GM12878 (cell line): Measurements from ENCODE around the gene ZPBP. TPM values are rescaled to one million over a fixed set of nuclear protein-coding genes. Genes with fewer than 3 reads are reported as not detected.

Experiments
- ATAC-seq: fragments of 200-7000 bp; cut with Tn5 transposase; 3 replicates; pipeline ENCODE4 v1.9.1; 2020; ENCODE audit warnings: mild to moderate bottlenecking, moderate library complexity
- BruUV-seq: library from RNA; stranded (reverse); fragments of 400-500 nt; replicated peaks from 2 replicates; lab custom pipeline; 2021; lab: Mats Ljungman, UMichigan
- CTCF ChIA-PET: fragments of 300-600 bp; sonication (Branson Sonifier 250); formaldehyde crosslinking; extraction: SDS; loops from one replicate; lab custom pipeline; 2021; ENCODE audit warnings: inconsistent platforms; lab: Yijun Ruan, JAX
- POLR2A ChIA-PET: fragments of 350-600 bp; formaldehyde crosslinking; extraction: SDS; loops from one replicate; lab custom pipeline; 2021; ENCODE audit warnings: inconsistent platforms; lab: Charles Lee
- RAD21 ChIA-PET: fragments of 300-600 bp; sonication (Branson Sonifier 250); formaldehyde crosslinking; loops from one replicate; lab custom pipeline; 2023; ENCODE audit warnings: antibody characterized with exemption; ENCODE audit not compliant: unreplicated experiment; lab: Charles Lee
- SMC1A ChIA-PET: fragments of 300-600 bp; sonication (Branson Sonifier 250); formaldehyde crosslinking; loops from one replicate; lab custom pipeline; 2023; ENCODE audit not compliant: unreplicated experiment, uncharacterized antibody; lab: Charles Lee
- DNase-seq: peaks from one replicate; pipeline ENCODE4 v3.0.0-alpha.2; 2011; ENCODE audit warnings: low read depth, low spot score
- FAIRE-seq: peaks from 3 replicates; lab custom pipeline; 2011; peaks lifted over from hg19 to GRCh38; lab: Jason Lieb, UNC
- H2AFZ ChIP-seq: 2 replicates; pipeline ENCODE4 v1.6.0; 2011; ENCODE audit warnings: low read depth, low read length, control low read depth; ENCODE audit not compliant: control insufficient read depth
- H3K27ac ChIP-seq: 2 replicates; pipeline ENCODE4 v1.5.1; 2011; ENCODE audit warnings: control low read depth; ENCODE audit not compliant: control insufficient read depth, insufficient read depth
- H3K27me3 ChIP-seq, 2 experiments: replicated peaks in 1 of 2; 2 replicates each; pipeline versions ENCODE4 v1.6.0 to v1.6.1; 2011; ENCODE audit warnings: low read length in 1 of 2; ENCODE audit not compliant: control insufficient read depth in 2 of 2, insufficient read depth in 2 of 2
- H3K36me3 ChIP-seq, 2 experiments: 2 replicates each; pipeline ENCODE4 v1.5.1; 2011; ENCODE audit warnings: low read length in 1 of 2; ENCODE audit not compliant: control insufficient read depth in 2 of 2, insufficient read depth in 2 of 2
- H3K4me1 ChIP-seq: 2 replicates; pipeline ENCODE4 v1.6.1; 2011; ENCODE audit warnings: mild to moderate bottlenecking, low read length, moderate library complexity, mixed read lengths; ENCODE audit not compliant: control insufficient read depth, insufficient read depth
- H3K4me2 ChIP-seq: 2 replicates; pipeline ENCODE4 v1.6.0; 2011; ENCODE audit warnings: control low read depth; ENCODE audit not compliant: control insufficient read depth, insufficient read depth
- H3K4me3 ChIP-seq: fragments of 200-600 bp; sonication (generic); 2 replicates; pipeline ENCODE4 v1.5.1; 2016
- H3K79me2 ChIP-seq: 2 replicates; pipeline ENCODE4 v1.6.0; 2011; ENCODE audit warnings: low read length; ENCODE audit not compliant: control insufficient read depth, insufficient read depth
- H3K9ac ChIP-seq: 2 replicates; pipeline ENCODE4 v1.8.0; 2011; ENCODE audit warnings: low read length, control low read depth, mixed read lengths; ENCODE audit not compliant: control insufficient read depth, insufficient read depth
- H3K9me3 ChIP-seq: replicated peaks from 3 replicates; pipeline ENCODE4 v1.5.1; 2011; ENCODE audit warnings: mild to moderate bottlenecking, low read length; ENCODE audit not compliant: control insufficient read depth, insufficient read depth
- H4K20me1 ChIP-seq: 2 replicates; pipeline ENCODE4 v1.6.0; 2011; ENCODE audit not compliant: control insufficient read depth, insufficient read depth
- CREM ChIP-seq: IDR thresholded peaks from 2 replicates; pipeline ENCODE4 v1.6.1; 2014; ENCODE audit warnings: antibody characterized with exemption, low read depth
- EED ChIP-seq: sonication (generic); IDR thresholded peaks from 2 replicates; pipeline ENCODE4 v1.6.1; 2016; ENCODE audit warnings: antibody characterized with exemption, low read depth
- EZH2 ChIP-seq: IDR thresholded peaks from 2 replicates; pipeline ENCODE4 v1.6.1; 2012; ENCODE audit warnings: low read depth, mild to moderate bottlenecking, control low read depth, inconsistent platforms, low read length, borderline replicate concordance; ENCODE audit not compliant: control insufficient read depth
- MEF2A ChIP-seq: IDR thresholded peaks from 2 replicates; pipeline ENCODE4 v1.6.1; 2011; ENCODE audit warnings: low read depth, mild to moderate bottlenecking, low read length, moderate library complexity; ENCODE audit not compliant: insufficient read depth
- NR2F1 ChIP-seq: fragments of 450-650 bp; conservative IDR thresholded peaks from 2 replicates; pipeline ENCODE4 v1.6.1; 2017; ENCODE audit warnings: mild to moderate bottlenecking
- NRF1 ChIP-seq: conservative IDR thresholded peaks from 2 replicates; pipeline ENCODE4 v1.6.1; 2011; ENCODE audit warnings: mild to moderate bottlenecking, low read depth, low read length, improper control_type of control experiment
- SP1 ChIP-seq: IDR thresholded peaks from one replicate; pipeline ENCODE4 v1.6.1; 2011; ENCODE audit warnings: low read depth, low read length
- SPI1 ChIP-seq: IDR thresholded peaks from 2 replicates; pipeline ENCODE4 v1.6.1; 2011; ENCODE audit warnings: low read depth, mild to moderate bottlenecking, low read length, moderate library complexity, borderline replicate concordance; ENCODE audit not compliant: insufficient read depth
- SREBF2 ChIP-seq: IDR thresholded peaks from 2 replicates; pipeline ENCODE4 v1.6.1; 2012; ENCODE audit warnings: mild to moderate bottlenecking, low read length
- STAT3 ChIP-seq: IDR thresholded peaks from 2 replicates; pipeline ENCODE4 v1.6.1; 2011; ENCODE audit warnings: low read depth, low read length, improper control_type of control experiment
- SUPT20H ChIP-seq: IDR thresholded peaks from 2 replicates; pipeline ENCODE4 v1.6.1; 2011; ENCODE audit warnings: low read depth, mild to moderate bottlenecking, low read length, moderate library complexity, borderline replicate concordance; ENCODE audit not compliant: control insufficient read depth
- TCF3 ChIP-seq: IDR thresholded peaks from 2 replicates; pipeline ENCODE4 v1.6.1; 2012; ENCODE audit warnings: low read depth, mild to moderate bottlenecking, low read length, borderline replicate concordance; ENCODE audit not compliant: insufficient read depth
- ZNF207 ChIP-seq: fragments of 450-650 bp; IDR thresholded peaks from 2 replicates; pipeline ENCODE4 v1.6.1; 2014; ENCODE audit warnings: antibody characterized with exemption, mild to moderate bottlenecking, borderline replicate concordance
- WGBS: methylation state at CpG from one replicate; pipeline ENCODE4 v1.1.6; 2016; ENCODE audit warnings: low lambda C conversion rate; ENCODE audit not compliant: insufficient replicate concordance, insufficient coverage; ENCODE audit errors: missing lambda C conversion rate; 5-methylcytosine and 5-hydroxymethylcytosine counted together
- in situ Hi-C: fragments of 300-500 bp; cut with MboI; formaldehyde crosslinking; loops from 9 replicates; pipeline ENCODE4 v1.14.3; 2018; ENCODE audit warnings: mixed read lengths
- intact Hi-C: fragments of 100-400 bp; cut with micrococcal nuclease; formaldehyde crosslinking; loops from one replicate; pipeline ENCODE4 v1.14.2; 2022; ENCODE audit not compliant: unreplicated experiment
- polyA plus RNA-seq, 11 experiments: library from polyadenylated mRNA; depleted of rRNA in 4 of 11; unstranded in 6 of 11; stranded (reverse) in 5 of 11; fragments of >200 nt; fragmentation: Nextera tagmentation in 4 of 11; fragmentation: Illumina TruSeq in 1 of 11; extraction: Ambion mirVana in 4 of 11; extraction: Trizol in 1 of 11; gene quantifications; 1 replicate in 1 of 11; 2 replicates in 10 of 11; pipeline versions ENCODE4 v1.2.1 to v1.2.3, GENCODE V29; 2011 to 2016; ENCODE audit warnings: inconsistent platforms in 2 of 11, missing spikeins in 2 of 11, low read depth in 1 of 11
- total RNA-seq, 4 experiments: library from RNA; depleted of rRNA in 3 of 4; stranded (reverse); fragments of >200 nt in 3 of 4; fragmentation: Illumina TruSeq in 1 of 4; extraction: Trizol in 1 of 4; gene quantifications; 2 replicates each; pipeline versions ENCODE4 v1.2.1 to v1.2.3, GENCODE V29; 2013 to 2021
- TF ChIP-seq, protein P1 (sequence below): fragments of 450-650 bp; IDR thresholded peaks from 2 replicates; pipeline ENCODE4 v1.6.1; 2014; ENCODE audit warnings: mild to moderate bottlenecking
- TF ChIP-seq, protein P2 (sequence below): fragments of 450-650 bp; formaldehyde crosslinking; IDR thresholded peaks from 2 replicates; pipeline ENCODE4 v1.5.0; 2022; ENCODE audit warnings: mild to moderate bottlenecking, missing genetic modification characterization
- TF ChIP-seq, protein P3 (sequence below), 3 experiments: IDR thresholded peaks in 2 of 3; conservative IDR thresholded peaks in 1 of 3; 2 replicates each; pipeline ENCODE4 v1.5.1; 2011; ENCODE audit warnings: low read depth in 3 of 3, low read length in 3 of 3, mild to moderate bottlenecking in 3 of 3, control low read depth in 2 of 3, moderate library complexity in 2 of 3, inconsistent platforms in 1 of 3, mixed read lengths in 1 of 3; ENCODE audit not compliant: control insufficient read depth in 2 of 3, insufficient read depth in 1 of 3; ENCODE audit errors: extremely low read depth in 1 of 3
- TF ChIP-seq, protein P4 (sequence below): IDR thresholded peaks from 2 replicates; pipeline ENCODE4 v1.6.1; 2012; ENCODE audit warnings: low read depth, low read length, improper control_type of control experiment

The ZPBP gene
- total and polyA plus RNA-seq, 10 of the 15 experiments (the other 5 are each of a cell fraction or from before 2014, with no cell fraction given), result not detected

DNA sequence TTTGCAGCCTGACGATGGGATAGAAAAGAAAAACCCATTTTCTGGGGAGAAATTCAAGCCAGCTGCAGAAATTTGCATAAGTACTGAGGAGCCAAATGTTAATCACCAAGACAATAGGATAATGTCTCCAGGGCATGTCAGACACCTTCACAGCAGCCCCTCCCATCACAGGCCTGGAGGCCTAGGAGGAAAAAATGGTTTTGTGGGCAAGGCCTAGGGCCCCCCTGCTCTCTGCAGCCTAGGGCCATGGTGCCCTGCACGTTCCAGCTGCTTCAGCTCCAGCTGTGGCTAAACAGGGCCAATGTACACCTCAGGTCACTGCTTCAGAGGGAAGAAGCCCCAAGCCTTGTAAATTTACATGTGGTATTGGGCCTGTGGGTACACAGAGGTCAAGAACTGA is 161.4 kb downstream of the ZPBP start (continued):
- TF ChIP-seq NR2F1, result no peak
- no peak for TF ChIP-seq NRF1
- TF ChIP-seq TCF3, result no peak
- no peak for TF ChIP-seq SREBF2
- TF ChIP-seq EED, result no peak

DNA sequence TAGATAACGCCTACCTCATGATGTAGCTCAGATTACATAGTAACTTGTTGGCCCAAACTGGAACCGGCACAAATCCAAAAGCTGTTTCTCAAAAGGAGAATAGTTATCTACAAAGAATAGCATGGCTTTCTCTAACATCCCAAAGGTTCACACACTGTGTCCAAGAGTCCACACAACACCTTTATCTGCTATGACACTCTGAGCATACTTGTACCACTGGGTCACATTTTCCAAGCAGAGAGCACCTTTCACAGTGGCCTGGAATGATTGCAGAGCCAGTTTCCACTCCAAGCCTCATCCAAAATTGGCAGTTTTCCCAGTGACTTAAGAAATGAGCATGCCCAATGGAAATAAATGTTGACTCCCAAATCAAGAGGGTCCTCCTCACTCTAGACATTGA is 164.3 kb downstream of the ZPBP start:
- RAD21 ChIA-PET, result no interaction called here
- no TSS peak for BruUV-seq
- TF ChIP-seq SUPT20H (no peak), SPI1 (no peak), EZH2 (no peak), STAT3 (no peak), SP1 (no peak), CREM (no peak), ZNF207 (no peak), MEF2A (no peak)
- TF ChIP-seq, protein P1, sequence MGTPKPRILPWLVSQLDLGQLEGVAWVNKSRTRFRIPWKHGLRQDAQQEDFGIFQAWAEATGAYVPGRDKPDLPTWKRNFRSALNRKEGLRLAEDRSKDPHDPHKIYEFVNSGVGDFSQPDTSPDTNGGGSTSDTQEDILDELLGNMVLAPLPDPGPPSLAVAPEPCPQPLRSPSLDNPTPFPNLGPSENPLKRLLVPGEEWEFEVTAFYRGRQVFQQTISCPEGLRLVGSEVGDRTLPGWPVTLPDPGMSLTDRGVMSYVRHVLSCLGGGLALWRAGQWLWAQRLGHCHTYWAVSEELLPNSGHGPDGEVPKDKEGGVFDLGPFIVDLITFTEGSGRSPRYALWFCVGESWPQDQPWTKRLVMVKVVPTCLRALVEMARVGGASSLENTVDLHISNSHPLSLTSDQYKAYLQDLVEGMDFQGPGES, result no peak
- TF ChIP-seq, protein P2, sequence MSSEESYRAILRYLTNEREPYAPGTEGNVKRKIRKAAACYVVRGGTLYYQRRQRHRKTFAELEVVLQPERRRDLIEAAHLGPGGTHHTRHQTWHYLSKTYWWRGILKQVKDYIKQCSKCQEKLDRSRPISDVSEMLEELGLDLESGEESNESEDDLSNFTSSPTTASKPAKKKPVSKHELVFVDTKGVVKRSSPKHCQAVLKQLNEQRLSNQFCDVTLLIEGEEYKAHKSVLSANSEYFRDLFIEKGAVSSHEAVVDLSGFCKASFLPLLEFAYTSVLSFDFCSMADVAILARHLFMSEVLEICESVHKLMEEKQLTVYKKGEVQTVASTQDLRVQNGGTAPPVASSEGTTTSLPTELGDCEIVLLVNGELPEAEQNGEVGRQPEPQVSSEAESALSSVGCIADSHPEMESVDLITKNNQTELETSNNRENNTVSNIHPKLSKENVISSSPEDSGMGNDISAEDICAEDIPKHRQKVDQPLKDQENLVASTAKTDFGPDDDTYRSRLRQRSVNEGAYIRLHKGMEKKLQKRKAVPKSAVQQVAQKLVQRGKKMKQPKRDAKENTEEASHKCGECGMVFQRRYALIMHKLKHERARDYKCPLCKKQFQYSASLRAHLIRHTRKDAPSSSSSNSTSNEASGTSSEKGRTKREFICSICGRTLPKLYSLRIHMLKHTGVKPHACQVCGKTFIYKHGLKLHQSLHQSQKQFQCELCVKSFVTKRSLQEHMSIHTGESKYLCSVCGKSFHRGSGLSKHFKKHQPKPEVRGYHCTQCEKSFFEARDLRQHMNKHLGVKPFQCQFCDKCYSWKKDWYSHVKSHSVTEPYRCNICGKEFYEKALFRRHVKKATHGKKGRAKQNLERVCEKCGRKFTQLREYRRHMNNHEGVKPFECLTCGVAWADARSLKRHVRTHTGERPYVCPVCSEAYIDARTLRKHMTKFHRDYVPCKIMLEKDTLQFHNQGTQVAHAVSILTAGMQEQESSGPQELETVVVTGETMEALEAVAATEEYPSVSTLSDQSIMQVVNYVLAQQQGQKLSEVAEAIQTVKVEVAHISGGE (CRISPR knock-in tag), result no peak
- TF ChIP-seq, protein P3, sequence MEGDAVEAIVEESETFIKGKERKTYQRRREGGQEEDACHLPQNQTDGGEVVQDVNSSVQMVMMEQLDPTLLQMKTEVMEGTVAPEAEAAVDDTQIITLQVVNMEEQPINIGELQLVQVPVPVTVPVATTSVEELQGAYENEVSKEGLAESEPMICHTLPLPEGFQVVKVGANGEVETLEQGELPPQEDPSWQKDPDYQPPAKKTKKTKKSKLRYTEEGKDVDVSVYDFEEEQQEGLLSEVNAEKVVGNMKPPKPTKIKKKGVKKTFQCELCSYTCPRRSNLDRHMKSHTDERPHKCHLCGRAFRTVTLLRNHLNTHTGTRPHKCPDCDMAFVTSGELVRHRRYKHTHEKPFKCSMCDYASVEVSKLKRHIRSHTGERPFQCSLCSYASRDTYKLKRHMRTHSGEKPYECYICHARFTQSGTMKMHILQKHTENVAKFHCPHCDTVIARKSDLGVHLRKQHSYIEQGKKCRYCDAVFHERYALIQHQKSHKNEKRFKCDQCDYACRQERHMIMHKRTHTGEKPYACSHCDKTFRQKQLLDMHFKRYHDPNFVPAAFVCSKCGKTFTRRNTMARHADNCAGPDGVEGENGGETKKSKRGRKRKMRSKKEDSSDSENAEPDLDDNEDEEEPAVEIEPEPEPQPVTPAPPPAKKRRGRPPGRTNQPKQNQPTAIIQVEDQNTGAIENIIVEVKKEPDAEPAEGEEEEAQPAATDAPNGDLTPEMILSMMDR (IDR thresholded peaks at IDR 0.05 in 2 of 3, conservative IDR thresholded peaks at IDR 0.05 in 1 of 3; ENCODE audit: control insufficient read depth in 2 of 3, extremely low read depth in 1 of 3, insufficient read depth in 1 of 3, low read depth in 3 of 3, low read length in 3 of 3), result no peak
- TF ChIP-seq, protein P4, sequence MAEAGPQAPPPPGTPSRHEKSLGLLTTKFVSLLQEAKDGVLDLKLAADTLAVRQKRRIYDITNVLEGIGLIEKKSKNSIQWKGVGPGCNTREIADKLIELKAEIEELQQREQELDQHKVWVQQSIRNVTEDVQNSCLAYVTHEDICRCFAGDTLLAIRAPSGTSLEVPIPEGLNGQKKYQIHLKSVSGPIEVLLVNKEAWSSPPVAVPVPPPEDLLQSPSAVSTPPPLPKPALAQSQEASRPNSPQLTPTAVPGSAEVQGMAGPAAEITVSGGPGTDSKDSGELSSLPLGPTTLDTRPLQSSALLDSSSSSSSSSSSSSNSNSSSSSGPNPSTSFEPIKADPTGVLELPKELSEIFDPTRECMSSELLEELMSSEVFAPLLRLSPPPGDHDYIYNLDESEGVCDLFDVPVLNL, result no peak

More for the DNA sequence above, 164.3 kb downstream of the ZPBP start:
- ATAC-seq, result no peak
- Histone ChIP-seq H3K9ac (no peak overlapping the region), H3K4me3 (no peak overlapping the region), H3K4me2 (no peak overlapping the region), H4K20me1 (no peaks in the 10 kb centered on the region), H2AFZ (no peak overlapping the region), H3K36me3 (no peaks in the 10 kb centered on the region), H3K9me3 (peaks cover 1% of the 10 kb centered on the region; the same call in 1 of the 3 replicates), H3K27me3 (no peaks in the 10 kb centered on the region), H3K79me2 (no peaks in the 10 kb centered on the region), H3K4me1 (no peaks in the 10 kb centered on the region), H3K27ac (no peak overlapping the region)
- FAIRE-seq, result no peak
- ChIA-PET CTCF (no interaction called here), POLR2A (no interaction called here), SMC1A (no interaction called here)
- in situ Hi-C loops, result no loop called here
- intact Hi-C loops, result no loop called here
- WGBS, result 21% methylated on average over 2 of the region's 2 CpGs
- no peak for DNase-seq
